Gastroesophageal sphincter (tissue), 4 donors: ENCODE measurements around the gene FBXO44. TPM values are rescaled to one million over a fixed set of nuclear protein-coding genes. Genes with fewer than 3 reads are reported as not detected.

ENCODE experiments used
- ATAC-seq: fragments of 150-250 bp; one replicate; pipeline ENCODE4 v1.9.1; 2016; ENCODE audit warnings: mild to moderate bottlenecking, moderate library complexity
- H3K27ac ChIP-seq, 4 donors: fragments of 200-600 bp; sonication (generic) in 3 of 4; 1 replicate in 3 of 4; 2 replicates in 1 of 4; pipeline ENCODE4 v1.5.1; 2016 to 2019
- H3K27me3 ChIP-seq: fragments of 200-600 bp; sonication (generic); one replicate; pipeline ENCODE4 v1.5.1; 2019
- H3K36me3 ChIP-seq, 2 donors: fragments of 200-600 bp; sonication (generic); one replicate each; pipeline ENCODE4 v1.5.1; 2019; ENCODE audit warnings: control low read depth in 1 of 2
- H3K4me1 ChIP-seq, 3 donors: fragments of 200-600 bp; sonication (generic); 1 replicate in 2 of 3; 2 replicates in 1 of 3; pipeline ENCODE4 v1.5.1; 2016 to 2019; ENCODE audit warnings: control low read depth in 2 of 3
- H3K4me3 ChIP-seq, 2 donors: fragments of 200-600 bp; sonication (generic); one replicate each; pipeline ENCODE4 v1.5.1; 2019; ENCODE audit warnings: mild to moderate bottlenecking in 1 of 2, moderate library complexity in 1 of 2
- H3K9me3 ChIP-seq, 3 donors: fragments of 200-600 bp; sonication (generic); one replicate each; pipeline ENCODE4 v1.5.1; 2017 to 2019; ENCODE audit warnings: control low read depth in 2 of 3
- CTCF ChIP-seq, 4 experiments: fragments of 200-600 bp in 2 of 4; fragments of 450-650 bp in 2 of 4; sonication (generic) in 1 of 4; IDR thresholded peaks; one replicate each; pipeline ENCODE4 v1.5.1; 2017 to 2019; ENCODE audit warnings: antibody characterized with exemption in 4 of 4, mild to moderate bottlenecking in 2 of 4, moderate library complexity in 2 of 4
- EP300 ChIP-seq: sonication (generic); formaldehyde crosslinking; IDR thresholded peaks from one replicate; pipeline ENCODE4 v1.6.1; 2017; ENCODE audit warnings: antibody characterized with exemption, mild to moderate bottlenecking
- POLR2A ChIP-seq, 2 donors: fragments of 450-650 bp; IDR thresholded peaks; one replicate each; pipeline ENCODE4 v1.6.1; 2017; ENCODE audit warnings: antibody characterized with exemption in 2 of 2, mild to moderate bottlenecking in 2 of 2, moderate library complexity in 1 of 2
- POLR2AphosphoS5 ChIP-seq: sonication (generic); formaldehyde crosslinking; IDR thresholded peaks from one replicate; pipeline ENCODE4 v1.6.1; 2017; ENCODE audit warnings: antibody characterized with exemption
- WGBS, 2 donors: methylation state at CpG; one replicate each; pipeline ENCODE4 v1.1.5; 2018; ENCODE audit warnings: low coverage in 1 of 2; 5-methylcytosine and 5-hydroxymethylcytosine counted together
- total RNA-seq, 4 donors: library from RNA; depleted of rRNA; stranded (reverse); fragments of >200 nt; gene quantifications; one replicate each; pipeline ENCODE4 v1.1.0, GENCODE V29; 2016

The FBXO44 gene
- total RNA-seq, 4 donors from 2014 or later: 10.5 to 22.9 (median 17.2) TPM

- no peak for ATAC-seq
- Histone ChIP-seq H3K9me3 (no peaks in the 10 kb centered on the region), H3K27me3 (no peaks in the 10 kb centered on the region), H3K27ac (no peak overlapping the region), H3K36me3 (peaks cover 0 to 82% of the 10 kb centered on the region in 2 donors), H3K4me3 (no peak overlapping the region), H3K4me1 (no peaks in the 10 kb centered on the region)
- 80 to 94% methylated on average over 3 to 7 of the region's 14 CpGs for WGBS, 2 donors
- TF ChIP-seq POLR2AphosphoS5 (no peak), POLR2A (IDR thresholded peaks at IDR 0.05) (no peak), EP300 (no peak), CTCF (IDR thresholded peaks at IDR 0.05) (no peak)
Observed at GRCh38 chr1:11671544-11672286, 17.0 kb downstream of the FBXO44 start.

- H3K36me3 ChIP-seq: peaks cover 0 to 94% of the 10 kb centered on the region in 2 donors
- no peak for ATAC-seq
Observed at GRCh38 chr1:11673089-11673769, 18.6 kb downstream of the FBXO44 start.

GRCh38 chr1:11674488-11674887 is 19.8 kb downstream of the FBXO44 start:
- peaks cover 0 to 84% of the 10 kb centered on the region in 2 donors for H3K36me3 ChIP-seq

More at GRCh38 chr1:11673089-11673769, 18.6 kb downstream of the FBXO44 start:
- 90 to 100% methylated on average over 2 to 4 of the region's 14 CpGs for WGBS, 2 donors
- no peak overlapping the region for H3K4me3 ChIP-seq
- H3K27ac ChIP-seq: no peak overlapping the region
- no peaks in the 10 kb centered on the region for H3K4me1 ChIP-seq
- H3K9me3 ChIP-seq: no peaks in the 10 kb centered on the region
- TF ChIP-seq POLR2A (IDR thresholded peaks at IDR 0.05): no peak
- TF ChIP-seq EP300: no peak
- TF ChIP-seq CTCF (IDR thresholded peaks at IDR 0.05): no peak
- TF ChIP-seq POLR2AphosphoS5: no peak
- H3K27me3 ChIP-seq: no peaks in the 10 kb centered on the region

GRCh38 chr1:11675325-11675724 is 20.6 kb downstream of the FBXO44 start:
- H3K4me3 ChIP-seq: no peak overlapping the region
- H3K27me3 ChIP-seq: no peaks in the 10 kb centered on the region
- peaks cover 0 to 13% (median 3%) of the 10 kb centered on the region in 3 donors for H3K4me1 ChIP-seq
- H3K9me3 ChIP-seq: no peaks in the 10 kb centered on the region
- peak; percentile 2 for ATAC-seq
- TF ChIP-seq EP300: no peak
- TF ChIP-seq POLR2AphosphoS5: no peak
- no peak for TF ChIP-seq CTCF (IDR thresholded peaks at IDR 0.05)
- TF ChIP-seq POLR2A (IDR thresholded peaks at IDR 0.05): no peak
- no CpG with 5 or more reads among the region's 10 CpGs for WGBS, 2 donors
- H3K36me3 ChIP-seq: peaks cover 0 to 76% of the 10 kb centered on the region in 2 donors
- no peak overlapping the region for H3K27ac ChIP-seq

More at GRCh38 chr1:11674488-11674887, 19.8 kb downstream of the FBXO44 start:
- Histone ChIP-seq H3K4me3 (no peak overlapping the region), H3K9me3 (no peaks in the 10 kb centered on the region), H3K27ac (no peak overlapping the region), H3K4me1 (peaks cover 0 to 5% (median under 1%) of the 10 kb centered on the region in 3 donors), H3K27me3 (no peaks in the 10 kb centered on the region)
- WGBS, 2 donors: 91% methylated on average over 9 of the region's 14 CpGs; no CpG with 5 or more reads in 1 of the 2 donors
- TF ChIP-seq CTCF (IDR thresholded peaks at IDR 0.05) (no peak), POLR2AphosphoS5 (no peak)
- ATAC-seq: no peak
